ENCODE results near the gene SUCLG2.

SUCLG2 gene

GRCh38 chr3:67648701-67649100 lies 5.7 kb downstream of the SUCLG2 start:
- no peak for DNase-seq (ENCODE audit: low read depth)

GRCh38 chr3:67648229-67648628 lies 6.2 kb downstream of the SUCLG2 start:
- DNase-seq (ENCODE audit: low read depth): no peak

- no peak for DNase-seq (ENCODE audit: low read depth)
Measured at GRCh38 chr3:67647390-67647878, 7.0 kb downstream of the SUCLG2 start.

- DNase-seq (ENCODE audit: low read depth): no peak
Measured at GRCh38 chr3:67646586-67647234, 7.7 kb downstream of the SUCLG2 start.

DNA sequence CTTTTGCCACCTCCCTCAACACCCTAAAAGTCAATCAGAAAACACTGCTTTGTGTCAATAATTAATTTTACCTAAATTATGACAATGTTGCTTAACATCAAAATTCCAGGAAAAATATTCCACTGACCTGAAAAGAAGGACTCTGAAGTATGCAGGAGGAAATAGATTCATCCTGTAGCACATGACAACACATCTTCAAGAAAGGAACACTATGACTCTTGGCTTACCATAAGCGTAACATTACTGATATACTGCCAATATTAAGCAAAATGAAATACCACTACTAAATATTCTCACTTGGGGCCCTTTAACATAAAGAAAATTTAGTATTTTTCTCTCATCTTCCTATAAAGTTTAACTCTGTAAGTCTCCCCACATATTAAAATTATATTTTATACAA lies 9.6 kb downstream of the SUCLG2 start:
- no peak for DNase-seq (ENCODE audit: low read depth)

DNA sequence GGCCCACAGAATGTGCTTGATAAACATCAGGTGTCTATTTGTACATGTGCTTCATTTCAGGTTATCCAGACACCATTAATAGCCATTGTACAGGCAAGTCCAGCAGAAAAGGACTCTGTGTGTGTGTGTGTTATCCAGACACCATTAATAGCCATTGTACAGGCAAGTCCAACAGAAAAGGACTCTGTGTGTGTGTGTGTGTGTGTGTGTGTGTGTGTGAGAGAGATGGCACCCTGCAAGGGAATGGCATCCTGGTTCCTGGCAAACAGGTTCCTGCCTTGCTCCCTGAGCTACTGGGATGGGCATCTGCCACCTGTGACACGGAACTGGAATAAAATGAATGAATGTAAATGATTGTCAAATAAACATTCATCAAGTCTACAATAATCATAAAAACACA lies 11.7 kb downstream of the SUCLG2 start:
- no peak for DNase-seq (ENCODE audit: low read depth)

DNA sequence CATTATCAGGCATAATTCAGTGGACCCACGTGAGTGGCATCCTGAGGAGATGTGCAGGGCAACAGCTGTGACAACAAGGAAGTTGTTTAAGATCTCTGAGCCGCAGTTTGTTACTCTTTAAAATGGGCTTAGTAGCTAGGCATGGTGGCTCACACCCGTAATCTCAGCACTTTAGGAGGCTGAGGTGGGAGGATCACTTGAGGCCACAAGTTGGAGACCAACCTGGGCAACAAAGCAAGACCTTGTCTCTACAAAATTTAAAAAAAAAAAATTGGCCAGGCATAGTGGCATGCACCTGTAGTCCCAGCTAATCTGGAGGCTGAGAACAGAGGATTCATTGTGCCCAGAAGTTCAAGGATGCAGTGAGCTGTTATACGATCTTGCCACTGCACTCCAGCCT lies 12.2 kb downstream of the SUCLG2 start:
- DNase-seq (ENCODE audit: low read depth): no peak

GRCh38 chr3:67641451-67641850 lies 13.0 kb downstream of the SUCLG2 start:
- no peak for DNase-seq (ENCODE audit: low read depth)

- DNase-seq (ENCODE audit: low read depth): no peak
Measured at GRCh38 chr3:67640023-67640660, 14.3 kb downstream of the SUCLG2 start.

DNA sequence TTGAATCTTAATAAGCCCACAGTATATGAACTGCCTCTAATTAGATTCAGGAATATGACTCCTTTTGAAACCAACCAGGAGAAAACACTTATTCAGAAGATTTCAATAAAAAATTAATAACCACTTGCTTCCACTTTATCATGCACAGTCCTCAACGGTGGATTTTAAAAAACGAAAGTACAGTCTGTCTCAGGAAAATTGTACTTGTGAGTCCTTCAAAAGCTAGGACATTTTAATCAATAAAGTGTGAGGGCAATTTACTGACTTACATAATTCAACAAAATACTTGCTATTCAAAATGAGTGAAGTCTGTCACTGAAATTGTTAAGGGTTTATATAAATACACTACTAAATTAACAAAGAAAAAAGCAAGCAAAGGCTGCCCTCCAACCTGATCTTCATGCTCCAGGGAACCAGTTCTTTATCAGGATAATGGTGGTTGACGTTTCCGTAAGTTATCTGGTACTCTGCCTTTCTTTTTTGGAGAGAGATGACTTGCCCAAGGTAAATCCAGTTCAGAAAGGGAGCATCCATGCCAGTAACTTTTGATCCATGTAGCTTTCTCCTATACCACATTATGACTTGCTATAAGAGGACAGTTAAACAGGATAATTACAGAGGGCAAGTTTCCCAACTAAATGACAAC lies 17.0 kb downstream of the SUCLG2 start:
- no peak for DNase-seq (ENCODE audit: low read depth)

DNA sequence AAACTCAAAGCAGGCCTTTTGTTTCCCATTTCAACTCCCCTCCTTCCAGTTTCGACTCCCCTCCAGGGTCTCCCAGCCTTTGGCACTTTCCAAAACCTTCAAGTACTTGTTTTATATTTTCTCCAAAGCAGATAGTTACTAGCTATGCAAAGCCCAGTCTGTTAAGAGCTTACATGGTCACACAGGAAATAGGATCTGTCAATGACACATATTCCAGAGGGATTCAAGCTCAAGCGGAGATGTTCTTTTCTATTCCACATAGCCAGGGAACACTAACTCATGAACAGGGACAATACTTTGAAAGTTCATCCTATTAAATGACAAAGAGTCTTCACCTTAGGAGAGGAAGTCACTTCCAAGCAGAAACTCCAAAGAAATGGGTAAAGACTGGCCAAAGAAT lies 18.6 kb downstream of the SUCLG2 start:
- DNase-seq (ENCODE audit: low read depth): no peak

- no peak for DNase-seq (ENCODE audit: low read depth)
Measured at GRCh38 chr3:67635257-67635656, 19.2 kb downstream of the SUCLG2 start.

- no peak for DNase-seq (ENCODE audit: low read depth)
Measured at GRCh38 chr3:67630666-67631362, 23.6 kb downstream of the SUCLG2 start.

DNA sequence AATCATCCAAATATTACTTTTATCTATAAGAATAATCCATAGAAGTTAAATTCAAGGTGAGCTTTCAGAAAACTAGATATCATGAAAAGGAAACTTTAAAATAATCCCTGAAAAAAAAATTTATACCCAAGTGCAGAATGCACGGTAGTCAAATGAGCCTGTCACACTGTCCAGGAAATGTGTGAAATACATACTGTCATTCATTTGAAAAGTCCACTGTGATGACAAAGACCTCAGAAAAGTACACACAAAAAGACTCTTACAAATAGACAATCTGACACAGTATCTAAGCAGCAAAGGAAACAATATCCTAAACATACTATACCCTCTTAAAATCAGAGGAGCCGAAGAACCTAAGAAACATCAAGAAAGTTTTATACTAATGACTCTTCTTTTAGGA lies 29.7 kb downstream of the SUCLG2 start:
- DNase-seq (ENCODE audit: low read depth): no peak

DNA sequence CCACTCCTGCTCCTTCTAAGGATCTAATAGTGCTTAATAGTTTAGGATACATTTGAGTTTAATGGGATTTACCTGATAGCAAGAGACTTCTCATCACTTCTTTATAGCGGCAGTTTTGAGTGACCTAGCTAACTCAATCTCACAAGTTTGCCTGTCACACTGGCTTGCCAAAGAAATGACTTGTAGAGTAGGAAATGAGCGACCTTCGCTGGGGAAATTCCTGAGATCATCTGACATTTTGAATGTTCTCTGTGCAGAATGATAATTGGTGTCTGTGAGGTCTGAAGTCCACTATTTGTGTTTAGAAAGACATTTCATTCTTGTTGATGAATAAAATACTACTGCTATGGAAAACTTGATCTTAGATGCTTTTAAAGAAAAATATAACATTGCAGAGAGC lies 30.3 kb downstream of the SUCLG2 start:
- no peak for DNase-seq (ENCODE audit: low read depth)

- DNase-seq (ENCODE audit: low read depth): no peak
Measured at GRCh38 chr3:67622652-67623051, 31.8 kb downstream of the SUCLG2 start.

DNA sequence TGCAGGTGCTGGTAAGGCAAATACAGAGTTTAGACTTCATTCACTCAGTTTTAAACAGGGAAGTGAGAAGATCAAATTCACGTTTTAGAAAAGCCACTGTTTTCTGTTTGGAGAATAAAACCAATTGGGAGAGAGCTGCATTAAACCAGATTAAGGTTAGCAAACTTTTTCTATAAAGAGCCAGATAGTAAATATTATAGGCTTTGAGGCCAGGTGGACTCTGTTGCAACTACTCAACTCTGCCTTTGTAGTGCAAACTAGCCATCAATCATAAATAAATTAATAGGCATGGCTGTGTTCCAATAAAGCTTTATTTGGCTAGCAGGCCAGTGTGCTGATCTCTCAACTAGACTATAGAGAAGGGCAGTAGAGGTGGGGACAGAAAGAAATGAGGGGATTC lies 33.5 kb downstream of the SUCLG2 start:
- DNase-seq (ENCODE audit: low read depth): no peak

DNA sequence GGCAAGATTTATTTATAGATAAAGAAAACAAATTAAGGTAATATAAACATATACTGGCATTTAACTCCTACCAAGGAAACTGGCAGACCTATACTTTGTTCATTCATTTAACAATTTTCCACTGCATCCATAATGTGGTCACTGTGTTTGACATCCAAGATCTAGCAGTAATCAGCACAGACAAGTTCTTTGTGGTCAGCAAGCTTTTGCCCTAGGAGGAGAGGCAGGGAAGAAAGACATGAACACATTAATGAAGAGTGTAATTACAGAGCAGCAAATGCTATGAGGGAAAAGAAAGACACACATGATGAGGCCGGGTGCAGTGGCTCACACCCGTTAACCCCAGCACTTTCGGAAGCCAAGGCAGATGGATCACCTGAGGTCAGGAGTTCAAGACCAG lies 34.4 kb downstream of the SUCLG2 start:
- DNase-seq (ENCODE audit: low read depth): no peak

- DNase-seq (ENCODE audit: low read depth): no peak
Measured at GRCh38 chr3:67617518-67617917, 36.9 kb downstream of the SUCLG2 start.

DNA sequence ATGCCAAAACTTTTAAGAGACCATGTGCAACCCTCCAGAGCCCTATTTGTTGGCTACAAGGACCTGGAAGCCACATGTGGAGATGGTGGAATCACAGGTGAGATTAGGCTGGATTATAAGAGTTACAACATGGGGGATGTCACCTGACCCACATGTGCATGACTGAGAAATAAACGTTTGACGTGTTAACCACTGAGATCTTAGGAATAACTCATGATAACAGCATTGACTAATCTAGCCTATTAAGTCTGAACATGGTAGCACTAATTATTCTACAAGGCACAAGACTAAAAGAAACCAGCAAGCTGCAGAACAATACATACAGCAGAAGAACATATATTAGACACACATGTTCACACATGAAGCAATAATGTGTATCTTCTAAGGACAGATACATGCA lies 38.4 kb downstream of the SUCLG2 start:
- DNase-seq (ENCODE audit: low read depth): no peak

GRCh38 chr3:67614195-67614594 lies 40.2 kb downstream of the SUCLG2 start:
- DNase-seq (ENCODE audit: low read depth): no peak

GRCh38 chr3:67610458-67610857 lies 44.0 kb downstream of the SUCLG2 start:
- no peak for DNase-seq (ENCODE audit: low read depth)

DNA sequence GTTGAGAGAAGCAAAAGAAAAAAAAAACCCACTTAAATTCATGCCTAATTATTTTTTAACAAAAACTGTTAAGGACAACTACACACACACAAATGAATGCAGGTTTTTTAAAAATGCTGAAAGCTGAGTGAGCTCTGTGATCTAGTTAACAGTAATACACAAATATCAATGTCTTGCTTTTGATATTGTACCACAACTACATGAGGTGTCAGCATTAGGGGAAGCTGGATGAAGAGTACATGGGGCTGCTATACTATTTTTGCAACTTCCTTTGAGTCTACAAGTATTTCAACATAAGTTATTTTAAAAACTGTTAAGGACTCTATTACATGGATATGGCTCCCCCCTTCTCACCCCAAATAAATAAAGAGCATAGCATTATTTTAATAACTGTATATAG lies 44.7 kb downstream of the SUCLG2 start:
- DNase-seq (ENCODE audit: low read depth): no peak
